ENCODE measurements around the gene VSTM2B.

VSTM2B gene

GRCh38 chr19:29588095-29588494, 62.3 kb downstream of the VSTM2B start:
- Histone ChIP-seq H3K27ac (ENCODE audit: low read length) (no peak overlapping the region), H3K79me2 (ENCODE audit: low read length) (no peaks in the 10 kb centered on the region), H3K9ac (ENCODE audit: low read length) (no peak overlapping the region), H3K4me2 (ENCODE audit: low read length) (no peak overlapping the region), H3K4me1 (ENCODE audit: low read length) (peaks cover 3% of the 10 kb centered on the region; the same call in 1 of the 2 replicates), H3K9me3 (ENCODE audit: insufficient read depth, low read length) (no peaks in the 10 kb centered on the region), H2AFZ (ENCODE audit: low read depth, low read length) (no peak overlapping the region), H3K36me3 (replicated peaks; ENCODE audit: low read depth, low read length) (no peaks in the 10 kb centered on the region), H4K20me1 (ENCODE audit: insufficient read depth, low read length) (no peaks in the 10 kb centered on the region), H3K4me3 (ENCODE audit: low read length) (no peak overlapping the region), H3K27me3 (ENCODE audit: low read depth, low read length) (peaks cover 71% of the 10 kb centered on the region)
- no peak for TF ChIP-seq EZH2phosphoT487 (IDR thresholded peaks at IDR 0.05; ENCODE audit: low read depth)
- no peak for TF ChIP-seq CTCF (IDR thresholded peaks at IDR 0.05; ENCODE audit: low read depth, low read length)

- Histone ChIP-seq H3K27ac (ENCODE audit: low read length) (no peak overlapping the region), H3K4me3 (ENCODE audit: low read length) (no peak overlapping the region), H3K9me3 (ENCODE audit: insufficient read depth, low read length) (no peaks in the 10 kb centered on the region), H3K9ac (ENCODE audit: low read length) (no peak overlapping the region), H2AFZ (ENCODE audit: low read depth, low read length) (no peak overlapping the region), H3K36me3 (replicated peaks; ENCODE audit: low read depth, low read length) (no peaks in the 10 kb centered on the region), H3K4me2 (ENCODE audit: low read length) (no peak overlapping the region), H3K4me1 (ENCODE audit: low read length) (peaks cover 5% of the 10 kb centered on the region), H3K27me3 (ENCODE audit: low read depth, low read length) (peaks cover 57% of the 10 kb centered on the region), H4K20me1 (ENCODE audit: insufficient read depth, low read length) (no peaks in the 10 kb centered on the region), H3K79me2 (ENCODE audit: low read length) (no peaks in the 10 kb centered on the region)
- TF ChIP-seq CTCF (IDR thresholded peaks at IDR 0.05; ENCODE audit: low read depth, low read length) (peak; percentile 34), EZH2phosphoT487 (IDR thresholded peaks at IDR 0.05; ENCODE audit: low read depth) (no peak)
These were observed 64.5 kb downstream of the VSTM2B start for GRCh38 chr19:29590278-29590677.

GRCh38 chr19:29591670-29592069, 65.9 kb downstream of the VSTM2B start:
- H3K4me2 ChIP-seq (ENCODE audit: low read length) = no peak overlapping the region
- TF ChIP-seq CTCF (IDR thresholded peaks at IDR 0.05; ENCODE audit: low read depth, low read length) (no peak), EZH2phosphoT487 (IDR thresholded peaks at IDR 0.05; ENCODE audit: low read depth) (no peak)
- H3K9me3 ChIP-seq (ENCODE audit: insufficient read depth, low read length) = no peaks in the 10 kb centered on the region
- no peak overlapping the region for H3K4me3 ChIP-seq (ENCODE audit: low read length)
- H3K36me3 ChIP-seq (replicated peaks; ENCODE audit: low read depth, low read length) = no peaks in the 10 kb centered on the region
- H3K27me3 ChIP-seq (ENCODE audit: low read depth, low read length) = peaks cover 56% of the 10 kb centered on the region
- H4K20me1 ChIP-seq (ENCODE audit: insufficient read depth, low read length) = no peaks in the 10 kb centered on the region
- H3K79me2 ChIP-seq (ENCODE audit: low read length) = no peaks in the 10 kb centered on the region
- H2AFZ ChIP-seq (ENCODE audit: low read depth, low read length) = no peak overlapping the region
- peaks cover 2% of the 10 kb centered on the region; the same call in 1 of the 2 replicates for H3K4me1 ChIP-seq (ENCODE audit: low read length)
- H3K9ac ChIP-seq (ENCODE audit: low read length) = no peak overlapping the region
- no peak overlapping the region for H3K27ac ChIP-seq (ENCODE audit: low read length)

GRCh38 chr19:29593869-29594268, 68.1 kb downstream of the VSTM2B start:
- no peak overlapping the region for H3K27ac ChIP-seq (ENCODE audit: low read length)
- no peak overlapping the region for H2AFZ ChIP-seq (ENCODE audit: low read depth, low read length)
- H3K4me2 ChIP-seq (ENCODE audit: low read length) = no peak overlapping the region
- H3K9me3 ChIP-seq (ENCODE audit: insufficient read depth, low read length) = no peaks in the 10 kb centered on the region
- peaks cover 64% of the 10 kb centered on the region for H3K27me3 ChIP-seq (ENCODE audit: low read depth, low read length)
- no peaks in the 10 kb centered on the region for H3K36me3 ChIP-seq (replicated peaks; ENCODE audit: low read depth, low read length)
- H3K4me1 ChIP-seq (ENCODE audit: low read length) = peaks cover 2% of the 10 kb centered on the region; the same call in 1 of the 2 replicates
- H3K4me3 ChIP-seq (ENCODE audit: low read length) = no peak overlapping the region
- no peaks in the 10 kb centered on the region for H4K20me1 ChIP-seq (ENCODE audit: insufficient read depth, low read length)
- H3K9ac ChIP-seq (ENCODE audit: low read length) = no peak overlapping the region
- no peak for TF ChIP-seq CTCF (IDR thresholded peaks at IDR 0.05; ENCODE audit: low read depth, low read length)
- no peak for TF ChIP-seq EZH2phosphoT487 (IDR thresholded peaks at IDR 0.05; ENCODE audit: low read depth)
- no peaks in the 10 kb centered on the region for H3K79me2 ChIP-seq (ENCODE audit: low read length)
